GM12873 (cell line): ENCODE measurements around the gene PACS1.

ENCODE experiments used
- TF ChIP-seq, protein P1 (sequence below): IDR thresholded peaks from 2 replicates; pipeline ENCODE4 v1.5.1; 2012; ENCODE audit warnings: low read depth, mild to moderate bottlenecking, moderate library complexity, low read length, control low read depth; ENCODE audit not compliant: insufficient read depth; ENCODE audit errors: missing control alignments

Gene PACS1

DNA sequence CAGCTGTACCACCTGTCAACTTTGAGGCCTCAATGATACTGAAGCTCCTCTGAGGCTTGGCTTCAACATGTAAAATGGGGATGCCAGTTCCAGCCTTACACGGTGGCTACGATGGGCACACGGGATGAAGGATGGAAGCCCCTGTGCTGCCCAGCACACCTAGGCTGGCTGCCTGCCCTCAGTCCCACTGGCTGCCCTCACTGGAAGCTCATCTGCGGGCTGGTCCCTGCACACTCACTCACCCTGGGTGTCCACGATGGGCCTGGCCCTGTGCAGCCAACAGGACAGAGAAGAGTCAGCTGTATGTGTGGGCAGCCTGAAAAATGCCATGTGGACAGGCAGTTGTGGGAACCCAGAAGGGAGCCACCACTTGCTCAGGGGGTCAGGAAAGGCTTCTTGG lies 216.6 kb downstream of the PACS1 start:
- TF ChIP-seq, protein P1, sequence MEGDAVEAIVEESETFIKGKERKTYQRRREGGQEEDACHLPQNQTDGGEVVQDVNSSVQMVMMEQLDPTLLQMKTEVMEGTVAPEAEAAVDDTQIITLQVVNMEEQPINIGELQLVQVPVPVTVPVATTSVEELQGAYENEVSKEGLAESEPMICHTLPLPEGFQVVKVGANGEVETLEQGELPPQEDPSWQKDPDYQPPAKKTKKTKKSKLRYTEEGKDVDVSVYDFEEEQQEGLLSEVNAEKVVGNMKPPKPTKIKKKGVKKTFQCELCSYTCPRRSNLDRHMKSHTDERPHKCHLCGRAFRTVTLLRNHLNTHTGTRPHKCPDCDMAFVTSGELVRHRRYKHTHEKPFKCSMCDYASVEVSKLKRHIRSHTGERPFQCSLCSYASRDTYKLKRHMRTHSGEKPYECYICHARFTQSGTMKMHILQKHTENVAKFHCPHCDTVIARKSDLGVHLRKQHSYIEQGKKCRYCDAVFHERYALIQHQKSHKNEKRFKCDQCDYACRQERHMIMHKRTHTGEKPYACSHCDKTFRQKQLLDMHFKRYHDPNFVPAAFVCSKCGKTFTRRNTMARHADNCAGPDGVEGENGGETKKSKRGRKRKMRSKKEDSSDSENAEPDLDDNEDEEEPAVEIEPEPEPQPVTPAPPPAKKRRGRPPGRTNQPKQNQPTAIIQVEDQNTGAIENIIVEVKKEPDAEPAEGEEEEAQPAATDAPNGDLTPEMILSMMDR, result no peak

DNA sequence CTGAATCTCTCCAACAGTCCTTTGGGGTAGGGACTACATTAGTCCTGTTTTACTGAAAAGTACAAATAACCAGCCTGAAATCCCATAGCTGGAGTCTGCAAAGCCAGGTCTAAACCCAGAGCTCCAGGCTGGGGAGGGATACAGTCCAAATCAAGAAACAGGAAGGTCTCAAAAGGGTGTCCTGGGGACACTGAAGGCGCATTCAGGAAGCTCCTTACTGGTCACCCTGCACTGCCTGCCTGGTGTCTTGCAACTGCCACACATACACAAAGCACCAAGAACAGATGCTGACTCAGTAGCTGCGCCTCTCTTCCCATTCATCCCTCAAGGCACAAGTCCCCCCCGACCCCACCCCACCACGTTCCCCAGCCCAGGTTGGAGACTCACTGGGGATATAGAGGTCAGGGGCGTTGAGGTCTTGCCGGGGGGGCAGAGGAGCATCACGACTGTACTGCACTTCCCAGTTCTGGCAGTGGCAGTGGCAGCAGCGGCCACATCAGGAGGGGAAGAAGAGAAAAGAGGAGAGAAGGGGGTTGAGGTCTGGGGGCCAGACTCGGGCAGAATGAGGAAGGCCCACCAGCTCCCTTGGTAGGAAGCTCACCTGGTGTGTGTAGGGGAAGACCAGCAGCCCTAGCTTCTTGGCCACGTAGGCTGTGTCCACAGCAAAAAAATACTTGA lies 217.3 kb downstream of the PACS1 start:
- TF ChIP-seq, protein P1, result no peak

DNA sequence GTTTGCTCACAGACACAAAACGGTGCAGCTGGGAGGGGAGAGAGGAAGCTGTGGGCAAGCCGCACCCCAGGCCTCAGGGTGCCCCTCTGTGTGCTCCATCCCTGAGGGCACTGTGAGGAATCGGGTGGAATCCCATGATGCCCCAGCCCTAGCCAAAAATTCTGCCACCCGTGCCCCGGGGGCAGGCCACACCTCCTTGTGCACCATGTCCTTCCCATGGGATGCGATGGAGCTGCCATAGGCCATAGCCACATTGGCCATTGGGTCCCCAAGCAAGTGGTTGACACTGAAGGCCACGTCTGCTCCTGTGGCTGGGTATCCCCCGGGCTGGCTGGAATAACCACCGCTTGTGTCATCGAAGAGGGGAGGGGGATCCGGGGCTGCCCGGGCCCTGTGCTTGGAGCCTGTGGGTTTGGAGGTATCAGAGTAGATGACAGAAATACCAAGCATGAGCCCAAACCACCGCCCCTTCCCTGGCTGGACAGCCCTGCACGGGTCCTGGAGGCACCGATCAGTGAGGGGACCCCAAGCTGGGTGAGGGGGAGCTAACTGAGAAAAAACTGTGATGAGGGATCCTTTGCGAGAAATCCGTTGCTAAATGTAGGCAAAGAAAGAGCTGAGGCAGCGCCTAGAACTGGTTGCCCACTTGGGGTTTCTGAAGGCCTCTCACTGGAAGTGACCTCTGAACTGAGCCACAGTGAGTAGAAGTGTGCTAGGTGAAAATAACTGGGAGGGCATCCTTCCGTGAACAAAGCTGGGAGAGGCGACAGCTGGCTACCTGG lies 218.0 kb downstream of the PACS1 start:
- TF ChIP-seq, protein P1, result no peak

DNA sequence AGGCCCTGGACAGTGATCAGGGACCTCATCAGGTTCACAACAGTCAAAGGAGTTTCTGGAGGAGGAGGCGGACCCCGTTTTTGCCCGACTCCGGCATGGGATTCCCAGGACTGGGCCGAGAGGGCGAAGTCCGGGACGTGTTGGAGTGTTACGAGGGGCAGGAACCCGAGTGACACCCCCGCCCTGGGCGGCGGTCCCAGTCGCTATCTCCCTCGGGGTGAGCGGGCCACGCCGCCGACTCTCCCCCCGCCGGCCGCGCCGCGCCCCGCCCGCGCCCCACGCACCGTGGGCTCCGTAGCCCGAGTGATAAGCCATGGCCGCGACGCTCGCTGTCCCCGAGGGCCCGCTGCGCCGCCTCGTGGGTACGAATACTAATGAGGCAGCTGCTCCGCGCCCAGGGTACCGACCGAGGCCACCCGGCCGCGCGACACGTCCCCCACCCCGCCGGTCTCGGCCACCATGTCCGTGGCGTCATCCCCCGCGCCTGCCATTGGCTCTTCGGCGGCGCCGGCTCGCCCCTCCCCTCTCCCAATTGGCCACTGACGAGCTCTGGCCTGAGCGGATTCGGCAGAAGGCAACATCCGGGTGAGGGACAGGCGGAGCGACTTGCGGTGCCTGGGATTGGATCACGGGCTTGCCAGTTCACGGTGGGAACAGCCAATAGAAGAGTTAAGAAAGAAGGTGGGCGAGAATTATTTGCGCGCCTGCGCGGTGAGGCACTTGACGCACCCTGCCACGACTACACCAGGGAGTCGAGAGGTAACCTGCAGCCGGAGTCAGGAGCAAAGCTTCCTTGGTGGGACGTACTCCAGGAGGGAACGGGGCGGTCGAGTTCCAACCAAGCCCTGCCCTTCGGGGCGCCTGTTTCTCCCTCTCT lies 218.8 kb downstream of the PACS1 start, which contains the start of gene YIF1A:
Gene YIF1A, minus strand, starts transcription at position 473 of the 877 bp plus-strand sequence. Its CDS starts 158 bp downstream, at position 315.
- TF ChIP-seq, protein P1, result no peak

DNA sequence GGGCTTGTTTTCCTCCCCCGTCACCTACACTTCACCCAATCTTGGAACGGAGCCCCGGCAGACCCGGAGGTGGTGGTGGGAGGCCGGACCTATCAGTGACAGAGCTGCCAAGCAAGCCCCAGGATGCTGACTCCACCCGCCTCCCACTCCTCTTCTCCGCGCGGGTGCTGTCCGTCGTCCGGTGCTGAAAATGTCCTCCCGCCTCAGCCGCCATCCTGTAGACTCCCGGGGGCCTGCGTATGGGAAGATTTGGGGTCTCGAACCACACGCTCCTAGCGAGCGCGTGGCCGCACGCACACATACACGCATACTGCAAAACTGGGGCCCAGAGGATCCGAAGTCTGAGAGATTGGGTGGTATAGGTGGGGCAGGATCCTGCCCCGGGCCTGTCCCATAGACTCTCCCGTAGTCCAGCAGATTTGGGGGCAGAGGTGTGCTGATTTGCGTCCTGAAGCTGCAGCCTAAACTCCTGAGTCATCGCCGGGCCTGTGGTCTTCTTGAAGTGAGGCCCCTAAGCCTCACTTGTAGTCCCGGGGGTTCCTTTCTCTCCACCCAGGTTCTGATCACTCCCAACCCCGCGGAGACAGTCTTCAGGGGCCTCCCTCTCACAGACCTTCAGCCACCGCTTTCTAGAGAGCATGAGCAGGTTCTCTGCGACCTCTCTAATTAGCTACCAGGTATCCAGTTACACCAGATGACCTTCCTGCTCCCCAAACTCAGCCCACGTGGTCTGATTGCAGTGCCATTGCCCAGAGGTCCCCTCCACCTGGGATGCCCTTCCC lies 219.7 kb downstream of the PACS1 start:
- TF ChIP-seq, protein P1, result no peak

DNA sequence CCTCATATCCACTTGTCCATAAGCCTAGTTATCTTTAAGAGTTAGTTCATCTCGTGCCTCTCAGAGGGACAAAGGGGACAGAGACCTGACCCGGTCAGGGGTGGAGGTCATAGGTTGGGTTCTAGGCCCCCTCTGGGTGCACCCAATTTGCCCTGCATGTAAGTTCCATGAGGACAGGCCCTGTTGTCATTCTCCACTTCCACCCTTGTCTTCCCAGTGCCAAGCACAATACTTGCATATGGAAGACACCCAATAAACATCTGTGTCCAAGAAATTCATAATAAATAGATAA lies 220.2 kb downstream of the PACS1 start:
- TF ChIP-seq, protein P1, result no peak
